ENCODE measurements around the gene MACROD2.

Gene MACROD2

GRCh38 chr20:14721926-14722452, 726.7 kb downstream of the MACROD2 start:
- DNase-seq = no peak

DNA sequence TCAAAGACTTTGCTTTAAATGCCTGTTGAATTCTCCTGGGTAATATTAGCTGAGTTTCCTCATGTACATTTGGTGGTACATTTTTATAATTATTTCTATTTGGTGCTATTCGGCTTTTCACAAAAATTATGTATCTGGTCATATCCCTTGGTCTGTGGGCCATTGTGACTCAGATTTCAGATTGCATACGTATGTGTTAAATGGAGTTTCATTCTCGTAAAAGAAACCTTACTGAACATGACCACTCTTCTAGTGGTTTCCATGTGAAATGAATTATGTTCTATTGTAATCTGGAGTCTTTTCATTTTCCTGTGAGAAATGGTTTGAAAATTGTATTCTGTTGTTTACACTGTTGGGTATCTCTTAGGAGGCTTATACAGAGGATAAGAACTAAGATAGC, 728.3 kb downstream of the MACROD2 start:
- DNase-seq = no peak

GRCh38 chr20:14724036-14724435, 728.7 kb downstream of the MACROD2 start:
- DNase-seq = no peak

DNA sequence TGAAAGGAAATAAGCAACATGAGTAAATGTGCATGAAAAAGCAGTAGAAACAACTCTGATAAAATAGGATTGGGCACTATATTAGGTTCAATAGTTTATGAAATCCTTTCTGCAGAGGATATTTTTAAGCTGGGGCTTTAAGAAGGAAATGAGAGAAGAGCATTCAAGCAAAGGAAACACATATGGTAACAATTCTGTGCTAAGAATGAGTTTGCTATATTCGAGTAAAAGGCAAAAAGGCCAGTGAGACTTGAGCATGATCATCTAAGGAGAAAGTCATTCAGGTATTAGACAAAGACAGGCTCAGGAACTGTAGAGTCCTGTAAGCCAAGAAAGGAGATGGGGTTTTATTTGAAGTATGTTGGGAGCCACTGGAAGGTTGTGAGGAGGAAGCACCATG, 729.2 kb downstream of the MACROD2 start:
- no peak for DNase-seq

GRCh38 chr20:14726591-14726990, 731.3 kb downstream of the MACROD2 start:
- DNase-seq = no peak

DNA sequence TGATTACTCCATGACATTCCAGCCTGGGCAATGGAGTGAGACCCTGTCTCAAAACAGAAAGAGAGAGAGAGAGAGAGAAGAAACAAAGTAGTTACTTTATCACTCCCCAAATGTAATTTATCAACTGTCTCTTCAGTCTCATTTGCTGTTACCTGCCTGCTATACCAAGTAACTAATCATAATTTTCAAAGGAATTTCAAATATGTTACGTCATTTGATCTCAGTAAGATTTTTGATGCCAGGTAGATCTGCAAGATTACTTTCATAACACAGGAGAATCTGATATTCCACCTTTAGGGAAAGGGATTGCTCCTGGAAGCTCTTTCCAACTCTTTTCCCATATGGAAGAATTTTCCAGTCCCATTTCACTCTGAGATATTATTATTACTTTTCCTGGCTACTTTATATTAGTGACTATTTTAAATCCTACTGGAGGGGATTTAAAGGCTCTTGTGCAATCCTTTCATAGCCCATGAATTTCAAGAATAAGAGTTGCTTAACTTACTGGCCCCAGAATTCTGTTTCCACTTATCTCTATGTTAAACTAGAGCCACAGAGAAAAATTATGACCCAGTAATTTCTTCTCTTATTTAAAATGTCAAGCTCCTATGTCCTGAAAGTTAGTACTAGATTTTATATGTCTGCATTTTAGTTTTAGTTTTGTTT, 732.3 kb downstream of the MACROD2 start:
- no peak for DNase-seq

- DNase-seq = no peak
These were observed 734.1 kb downstream of the MACROD2 start for GRCh38 chr20:14729390-14729789.

- DNase-seq = no peak
These were observed 737.0 kb downstream of the MACROD2 start for GRCh38 chr20:14732343-14732742.

- no peak for DNase-seq
These were observed 737.7 kb downstream of the MACROD2 start for GRCh38 chr20:14732996-14733395.

DNA sequence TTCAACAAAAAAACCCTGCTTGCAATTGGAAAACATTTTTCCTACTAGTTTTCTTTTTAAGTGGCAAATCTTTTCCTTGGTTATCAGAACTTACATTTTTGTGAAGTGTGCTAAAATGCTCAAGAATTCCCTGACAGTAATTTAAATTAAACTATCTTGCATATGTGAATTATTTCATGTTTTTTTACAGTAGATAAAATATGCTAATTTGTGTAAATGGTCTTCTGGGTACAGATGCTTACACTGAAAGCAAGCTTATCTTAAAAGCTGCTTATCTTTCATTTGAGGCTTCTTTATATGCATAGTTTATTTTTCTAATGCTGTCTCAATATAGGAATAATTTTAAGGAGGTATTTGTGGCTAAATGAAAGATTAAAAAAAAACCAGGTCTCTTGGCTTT, 745.1 kb downstream of the MACROD2 start:
- no peak for DNase-seq

- DNase-seq = no peak
These were observed 746.3 kb downstream of the MACROD2 start for GRCh38 chr20:14741616-14742015.

DNA sequence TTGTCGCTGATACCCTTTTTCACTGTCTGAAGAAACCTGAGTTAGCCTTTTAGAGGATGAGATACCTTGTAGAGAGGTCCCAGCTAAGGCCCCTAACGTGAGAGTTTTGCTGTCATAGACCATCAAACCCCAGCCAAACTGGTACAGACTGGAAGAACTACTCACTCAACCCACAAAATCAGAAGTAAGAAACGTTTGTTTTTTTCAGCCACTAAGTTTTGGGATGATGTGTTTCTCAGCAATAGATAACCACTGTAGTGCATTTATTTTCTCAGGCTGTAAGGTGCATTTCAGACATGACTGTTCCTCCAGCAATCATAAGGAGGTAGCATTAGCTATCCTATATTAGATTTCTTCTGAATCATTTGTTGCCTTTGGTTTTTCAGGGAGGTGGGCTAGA, 749.4 kb downstream of the MACROD2 start:
- no peak for DNase-seq

- no peak for DNase-seq
These were observed 750.5 kb downstream of the MACROD2 start for GRCh38 chr20:14745830-14746229.

GRCh38 chr20:14751191-14751590, 755.9 kb downstream of the MACROD2 start:
- DNase-seq = no peak

DNA sequence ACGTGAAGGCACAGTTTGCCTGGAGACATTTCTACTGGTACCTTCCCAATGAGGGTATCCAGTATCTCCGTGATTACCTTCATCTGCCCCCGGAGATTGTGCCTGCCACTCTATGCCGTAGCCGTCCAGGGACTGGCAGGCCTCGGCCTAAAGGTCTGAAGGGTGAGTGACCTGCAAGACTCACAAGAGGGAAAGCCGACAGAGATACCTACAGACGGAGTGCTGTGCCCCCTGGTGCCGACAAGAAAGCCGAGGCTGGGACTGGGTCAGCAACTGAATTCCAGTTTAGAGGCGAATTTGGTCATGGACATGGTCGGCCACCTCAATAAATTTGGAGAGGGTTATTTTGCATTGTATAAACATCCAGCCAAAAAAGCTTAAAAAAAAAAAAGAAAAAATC, 762.4 kb downstream of the MACROD2 start:
- DNase-seq = no peak

GRCh38 chr20:14758356-14758755, 763.0 kb downstream of the MACROD2 start:
- DNase-seq = no peak

- no peak for DNase-seq
These were observed 764.7 kb downstream of the MACROD2 start for GRCh38 chr20:14759979-14760378.

- DNase-seq = no peak
These were observed 766.6 kb downstream of the MACROD2 start for GRCh38 chr20:14761903-14762302.

GRCh38 chr20:14764511-14765369, 769.4 kb downstream of the MACROD2 start:
- no peak for DNase-seq

- DNase-seq = no peak
These were observed 770.0 kb downstream of the MACROD2 start for GRCh38 chr20:14765370-14765701.

DNA sequence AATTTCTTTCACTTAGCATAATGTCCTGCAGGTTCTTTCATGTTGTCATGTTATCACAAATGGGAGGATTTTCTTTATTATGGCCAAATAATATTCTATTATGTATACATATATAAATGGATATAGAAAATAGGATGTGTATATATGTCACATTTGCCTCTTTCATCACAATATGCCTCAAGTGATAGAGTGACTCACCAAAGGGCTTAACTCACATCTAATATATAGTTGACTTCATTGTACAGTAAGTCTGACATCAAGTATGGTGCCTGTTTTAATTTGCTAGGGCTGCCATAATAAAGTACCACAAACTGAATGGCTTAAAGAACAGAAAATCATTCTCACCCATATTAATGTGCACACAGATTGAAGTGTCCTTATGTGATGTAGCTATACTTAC, 778.2 kb downstream of the MACROD2 start:
- DNase-seq = no peak

DNA sequence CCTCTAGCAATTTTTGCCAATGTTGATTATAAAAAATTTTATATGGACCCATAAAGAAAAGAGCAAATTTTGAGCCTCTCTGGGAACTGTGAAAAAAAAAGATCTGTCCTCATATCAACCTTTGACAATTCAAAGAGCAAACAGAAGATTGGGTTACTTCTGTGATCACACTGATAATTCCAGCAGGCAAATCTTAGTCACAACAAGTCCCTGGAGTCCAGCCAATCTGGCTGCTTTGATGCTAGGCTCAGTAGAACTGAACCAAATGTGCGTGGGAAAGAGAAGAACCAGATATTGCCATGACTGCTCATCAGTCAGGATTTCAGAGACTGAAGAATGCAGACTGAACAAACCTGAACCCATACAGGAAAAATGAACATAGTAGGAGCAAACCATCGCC, 780.5 kb downstream of the MACROD2 start:
- DNase-seq = no peak

GRCh38 chr20:14777591-14777990, 782.3 kb downstream of the MACROD2 start:
- DNase-seq = no peak

- DNase-seq = no peak
These were observed 782.8 kb downstream of the MACROD2 start for GRCh38 chr20:14778096-14778495.

All from central memory CD4-positive, alpha-beta T cell (primary cell).